ENCODE measurements around the gene RERE.
A peak's percentile ranks its signal among the peaks of the same experiment; 100 is the strongest.
"Not testable (repeated sequence)": the region's sequence is repeated elsewhere in the genome, so short reads cannot be mapped to it uniquely, and the experiment has no call there.

Gene RERE

DNA sequence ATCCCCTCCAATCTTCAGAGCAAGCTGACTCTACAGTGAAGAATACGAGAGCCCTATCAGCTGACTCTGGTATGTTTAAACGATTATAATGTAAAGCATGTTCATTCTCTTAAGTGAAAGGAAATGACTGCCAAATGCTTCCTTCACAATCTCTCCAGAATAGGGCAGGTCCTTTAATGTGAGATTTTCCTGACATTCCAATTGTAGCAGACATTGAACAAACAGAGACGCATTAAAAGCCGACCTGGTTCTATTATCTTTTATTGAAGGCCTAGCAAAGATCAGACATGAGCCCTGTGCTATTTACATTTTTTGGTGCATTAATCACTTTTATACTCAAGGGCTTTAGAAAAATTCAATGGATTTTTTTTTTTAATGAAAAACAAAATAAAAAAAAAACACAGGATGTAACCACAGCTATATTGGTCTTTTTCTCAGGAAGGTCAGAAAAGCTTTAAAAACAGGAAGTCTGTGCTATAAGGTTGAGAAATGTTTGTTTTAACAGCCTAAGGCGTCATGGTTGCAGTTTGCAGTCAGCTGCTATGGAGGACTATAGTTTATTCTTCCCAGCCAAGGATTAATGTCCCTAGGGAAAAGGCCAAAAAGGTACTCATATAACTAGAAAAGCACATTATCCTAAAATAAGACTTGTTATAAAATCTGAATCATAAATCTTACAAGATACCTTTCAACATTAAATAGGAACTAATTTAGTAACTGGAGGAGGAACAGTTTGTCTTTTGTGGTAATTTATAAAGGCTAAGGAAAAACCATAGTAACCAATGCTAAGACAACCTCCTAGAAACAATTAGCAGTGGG, 104.8 kb downstream of the RERE start:
- peak; percentile 30 for DNase-seq

DNA sequence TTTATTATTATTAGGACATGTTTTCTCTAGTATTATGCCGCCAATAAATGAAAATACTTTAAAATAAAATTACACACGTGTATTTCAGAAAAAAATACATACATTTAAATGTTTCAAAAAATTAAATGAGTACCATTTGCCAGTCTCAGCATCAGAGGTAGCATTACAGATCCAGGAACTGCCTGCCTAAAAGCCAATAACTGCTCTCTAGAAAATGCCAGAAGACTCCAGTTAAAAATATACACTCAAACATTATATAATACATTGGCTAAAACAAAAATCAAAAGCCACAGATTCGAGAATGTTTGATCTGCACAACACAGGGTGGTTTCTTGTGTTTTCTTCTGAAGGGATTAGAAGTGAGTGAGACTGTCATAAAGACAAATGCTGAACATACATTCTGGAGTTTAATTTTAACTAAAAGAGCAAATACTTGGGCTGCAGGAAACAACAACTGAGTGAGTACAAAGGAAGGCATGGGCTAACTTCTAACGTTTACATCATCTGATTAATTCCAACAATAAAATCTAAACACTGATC, 105.5 kb downstream of the RERE start:
- DNase-seq: no peak

DNA sequence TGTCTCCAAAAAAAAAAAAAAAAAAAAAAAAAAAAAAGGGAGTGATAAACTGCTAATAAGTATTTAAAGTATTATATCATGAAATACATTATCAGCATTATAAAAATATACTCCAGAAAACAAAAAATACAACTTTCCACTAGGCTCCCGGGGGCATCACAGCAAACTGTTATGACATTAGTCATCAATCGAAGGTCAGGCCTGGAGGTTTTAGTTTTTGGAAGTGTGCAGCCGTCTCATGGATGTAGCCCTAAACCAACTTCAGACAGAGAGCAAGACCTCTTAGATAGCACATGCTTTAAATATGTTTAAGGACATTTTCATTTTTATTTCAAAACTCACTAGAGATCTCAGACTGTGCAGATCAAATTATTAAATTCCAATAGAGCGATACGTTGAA, 106.3 kb downstream of the RERE start:
- no peak for DNase-seq

DNA sequence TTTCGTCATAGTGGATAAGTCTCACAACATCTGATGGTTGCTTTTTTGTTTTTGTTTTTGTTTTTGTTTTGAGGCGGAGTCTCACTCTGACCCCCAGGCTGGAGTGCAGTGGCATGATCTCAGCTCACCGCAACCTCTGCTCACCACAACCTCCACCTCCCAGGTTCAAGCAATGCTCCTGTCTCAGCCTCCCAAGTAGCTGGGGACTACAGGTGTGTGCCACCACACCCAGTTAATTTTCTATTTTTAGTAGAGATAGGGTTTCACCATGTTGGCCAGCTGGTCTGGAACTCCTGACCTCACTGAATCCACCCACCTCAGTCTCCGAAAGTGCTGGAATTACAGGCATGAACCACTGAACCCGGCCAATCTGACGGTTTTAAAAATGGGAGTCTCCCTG, 109.2 kb downstream of the RERE start:
- no peak for DNase-seq

DNA sequence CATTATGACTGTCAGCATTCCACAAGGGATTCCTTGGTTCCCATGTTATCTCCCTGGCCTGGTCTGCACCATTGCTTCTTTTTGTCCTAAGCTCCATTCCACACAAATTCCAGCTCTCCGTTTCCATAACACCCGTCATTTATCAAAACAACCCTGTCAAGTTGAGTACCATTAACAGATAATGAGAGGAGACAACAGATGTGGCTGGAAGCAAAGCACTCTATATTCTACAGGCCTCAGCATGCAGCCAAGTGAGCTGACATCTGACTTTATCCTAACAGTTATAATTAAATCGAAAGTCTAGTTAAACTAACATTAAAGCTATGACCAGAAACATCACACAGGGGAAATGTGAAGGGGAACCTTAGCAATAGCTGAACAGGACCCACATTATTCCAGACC, 110.4 kb downstream of the RERE start:
- DNase-seq: peak; percentile 96

DNA sequence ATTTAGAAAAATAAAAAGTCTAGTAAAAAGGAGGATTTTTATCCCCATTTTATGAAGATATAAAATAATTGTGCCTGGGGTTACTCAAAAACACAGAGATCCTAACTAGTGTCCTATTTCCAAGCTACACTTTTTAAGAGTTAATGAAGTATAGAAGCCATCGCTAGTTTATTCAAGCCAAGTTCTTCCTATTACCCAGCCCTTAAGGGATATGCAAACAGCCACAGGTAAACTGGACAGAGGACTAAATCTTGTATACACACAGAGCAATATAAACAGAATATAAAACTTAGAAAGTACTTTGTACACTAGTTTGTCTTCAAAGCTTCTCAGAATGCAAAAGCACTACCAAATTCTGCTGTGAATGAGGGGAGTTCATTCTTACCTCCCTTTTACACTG, 111.1 kb downstream of the RERE start:
- DNase-seq: no peak

DNA sequence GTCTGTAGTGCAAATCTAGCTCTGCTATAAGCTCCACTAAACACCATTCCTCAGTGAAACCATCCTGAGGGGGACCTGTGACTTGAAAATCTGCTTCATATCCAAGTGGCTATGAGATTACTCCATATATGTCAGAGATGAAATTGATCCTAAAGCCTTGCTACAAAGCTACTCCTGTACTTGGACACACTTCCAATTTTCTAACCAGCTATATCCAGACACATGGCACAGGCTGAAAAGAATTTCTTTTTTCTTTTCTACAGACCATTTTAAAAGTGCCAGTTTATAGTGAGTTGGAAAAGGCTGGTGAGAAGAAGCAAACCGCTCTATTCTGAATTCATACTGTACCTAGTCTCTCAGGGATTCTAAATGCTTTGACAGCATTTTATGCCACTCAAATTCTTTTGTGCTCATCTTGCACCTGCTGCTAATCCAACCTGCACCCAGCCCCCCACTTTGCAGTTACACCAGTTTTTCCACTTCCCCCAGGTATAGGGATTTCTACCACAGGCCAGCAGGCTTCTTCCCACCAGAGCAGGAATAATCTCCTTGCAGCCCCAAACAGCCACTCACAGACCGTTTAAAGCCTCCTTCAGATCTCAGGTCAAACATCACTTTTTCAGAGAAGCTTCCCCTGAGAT, 112.5 kb downstream of the RERE start:
- no peak for DNase-seq

DNA sequence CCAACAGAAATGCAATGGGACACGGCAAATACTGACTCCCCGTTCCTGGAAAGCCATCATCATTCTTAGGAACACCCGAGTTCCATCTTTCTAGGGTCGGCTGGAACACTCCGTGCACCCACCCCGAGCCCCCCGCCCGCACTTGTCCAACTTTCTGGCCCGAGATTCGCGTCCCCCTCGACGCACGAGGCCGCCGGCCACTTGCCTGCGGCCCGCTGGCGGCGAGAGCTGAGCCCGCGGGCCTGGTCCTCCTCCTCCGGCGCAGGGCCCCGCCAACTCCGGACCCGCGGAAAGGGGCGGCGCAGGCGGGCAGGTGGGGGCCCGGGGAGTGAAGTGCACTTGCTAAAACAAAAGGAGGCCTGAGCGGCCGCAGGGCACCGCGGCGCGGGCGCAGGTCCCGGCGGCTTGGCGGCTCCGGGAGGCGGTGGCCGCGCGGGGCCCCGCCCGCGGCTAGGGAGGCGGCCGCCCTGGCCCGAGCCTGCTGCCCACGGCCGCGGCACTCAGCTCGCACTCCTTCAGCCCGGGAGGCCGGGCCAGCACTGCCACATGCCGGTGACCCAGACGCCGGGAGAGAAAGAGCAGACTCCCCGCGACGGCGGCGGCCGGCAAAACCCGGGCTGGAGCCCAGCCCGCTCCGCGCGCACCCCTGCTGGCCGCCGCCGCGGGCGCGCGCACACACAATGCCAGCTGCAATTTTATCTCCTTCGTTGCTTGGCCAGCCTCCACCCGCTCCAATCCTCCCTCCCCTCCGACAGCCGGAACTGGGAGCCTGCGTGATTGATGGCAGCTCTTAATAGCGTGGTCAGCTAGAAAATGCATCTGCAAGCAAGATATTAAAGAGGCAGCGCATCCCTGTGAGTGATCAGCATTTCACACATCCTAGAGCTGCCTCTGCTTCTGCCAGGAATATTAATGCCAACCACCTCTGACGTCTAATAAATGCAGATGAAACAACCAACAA, 114.3 kb downstream of the RERE start:
- peak; percentile 80 for DNase-seq

DNA sequence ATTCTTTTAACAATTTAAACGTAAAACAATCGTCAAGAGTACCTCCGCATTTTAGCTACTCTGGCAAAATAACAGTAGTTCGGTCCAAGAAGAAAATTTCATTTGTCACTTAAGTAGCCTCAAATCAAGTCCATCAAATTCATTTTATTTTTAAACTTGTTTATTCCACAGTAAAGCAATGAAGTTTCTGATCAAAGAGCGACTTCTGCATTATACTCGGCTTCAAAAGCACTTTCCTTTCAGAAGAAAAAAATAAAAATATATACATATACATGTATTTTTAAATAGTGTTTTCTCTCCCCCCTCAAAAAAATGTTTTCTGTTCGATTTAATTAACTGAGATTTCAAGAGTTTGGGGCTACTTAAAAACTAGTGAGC, 115.0 kb downstream of the RERE start:
- DNase-seq: no peak

DNA sequence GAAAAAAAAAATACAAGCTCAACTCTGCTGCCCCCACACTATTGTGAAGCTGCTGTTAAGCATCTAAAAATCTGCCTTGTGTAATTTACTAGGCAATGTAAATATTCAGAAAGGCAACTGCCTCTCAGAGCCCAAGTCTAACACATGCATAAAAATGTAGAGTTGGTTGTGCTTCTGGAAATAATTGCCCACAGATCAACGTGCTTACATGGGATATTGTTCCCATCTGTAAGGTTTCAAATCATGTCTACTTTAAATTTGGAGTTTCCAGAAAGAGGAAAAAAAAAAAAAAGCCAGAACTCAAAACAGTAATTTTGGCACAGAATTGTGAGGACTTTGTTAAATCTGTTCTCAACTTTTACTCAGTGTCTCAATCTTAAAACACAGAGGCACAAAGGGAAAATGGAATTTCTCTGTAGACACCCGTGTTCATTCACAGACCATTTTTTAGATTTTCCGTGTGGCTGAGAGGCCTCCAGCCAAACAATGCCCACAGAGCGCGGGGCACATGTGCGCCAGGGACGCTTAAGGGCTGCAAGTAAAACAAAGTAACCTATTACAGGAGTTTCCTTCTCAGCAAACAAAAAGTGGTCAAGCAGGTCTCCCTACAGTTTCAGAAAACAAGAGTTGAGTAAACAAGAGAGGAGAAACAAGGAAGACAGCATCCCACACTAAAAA, 115.5 kb downstream of the RERE start:
- no peak for DNase-seq

DNA sequence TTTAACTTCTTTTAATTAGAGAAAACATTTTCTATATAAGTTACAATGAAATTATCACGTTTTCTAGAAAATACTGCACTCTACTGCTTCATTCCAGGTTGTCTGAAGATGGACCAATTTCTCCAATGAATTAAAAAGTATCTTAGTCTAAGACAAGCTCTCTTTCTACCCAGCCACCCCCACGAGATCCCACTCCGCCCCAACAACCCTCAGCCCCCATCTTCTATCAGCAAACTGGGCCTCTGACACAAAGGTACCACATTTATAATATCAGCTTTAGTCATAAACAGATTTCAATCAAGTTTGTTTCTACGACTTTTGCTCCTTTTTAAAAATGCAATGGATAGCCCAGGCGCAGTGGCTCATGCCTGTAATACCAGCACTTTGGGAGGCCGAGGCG, 117.8 kb downstream of the RERE start:
- no peak for DNase-seq

DNA sequence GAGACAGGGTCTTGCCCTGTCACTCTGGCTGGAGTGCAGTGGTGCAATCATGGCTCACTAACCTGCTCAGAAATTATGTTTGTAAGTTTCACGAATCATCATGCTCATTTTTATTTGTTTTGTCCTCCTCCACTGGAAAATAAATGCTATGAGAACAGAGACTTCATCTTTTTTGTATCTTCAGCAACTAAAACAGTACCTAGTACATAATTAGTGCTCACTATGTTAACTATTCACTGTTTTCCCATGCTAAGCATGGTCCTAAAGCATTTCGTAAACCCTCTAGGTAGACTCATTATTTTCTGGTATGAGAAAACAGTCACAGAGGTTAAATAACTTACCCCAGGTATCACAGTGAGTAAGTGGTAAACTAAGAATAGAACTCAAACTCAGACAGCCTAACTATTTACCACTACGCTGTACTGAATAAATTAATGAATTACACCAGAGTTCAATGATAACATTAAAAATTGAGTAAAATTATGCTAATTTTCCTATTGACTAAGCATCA, 118.4 kb downstream of the RERE start:
- no peak for DNase-seq

DNA sequence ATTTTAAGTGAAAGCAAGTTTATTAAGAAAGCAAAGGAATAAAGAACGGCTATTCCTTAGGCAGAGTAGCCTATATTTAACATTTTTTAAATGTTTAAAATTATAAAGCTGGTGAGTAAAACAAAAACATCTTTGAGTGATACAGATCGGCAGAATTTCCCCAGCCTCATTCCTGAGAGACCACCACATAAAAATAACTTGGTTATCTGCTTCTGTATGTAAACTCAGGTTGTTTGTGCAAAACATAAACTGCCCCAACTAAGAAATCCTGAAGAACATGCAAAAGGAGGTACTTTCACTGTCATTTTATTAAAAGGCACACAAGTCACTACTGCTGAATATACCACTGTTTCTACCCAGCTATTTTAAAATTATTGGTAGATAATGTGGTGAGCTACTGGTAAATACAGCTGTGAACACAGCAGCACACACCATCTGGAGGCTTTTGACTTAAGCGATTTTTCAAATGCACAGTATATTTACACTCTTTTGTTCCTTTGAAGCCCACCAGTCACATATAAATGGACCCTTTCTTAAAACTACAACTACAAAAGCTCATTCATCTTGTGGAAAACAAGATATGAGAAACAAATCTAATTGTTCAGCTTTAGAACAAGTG, 119.3 kb downstream of the RERE start:
- no peak for DNase-seq

DNA sequence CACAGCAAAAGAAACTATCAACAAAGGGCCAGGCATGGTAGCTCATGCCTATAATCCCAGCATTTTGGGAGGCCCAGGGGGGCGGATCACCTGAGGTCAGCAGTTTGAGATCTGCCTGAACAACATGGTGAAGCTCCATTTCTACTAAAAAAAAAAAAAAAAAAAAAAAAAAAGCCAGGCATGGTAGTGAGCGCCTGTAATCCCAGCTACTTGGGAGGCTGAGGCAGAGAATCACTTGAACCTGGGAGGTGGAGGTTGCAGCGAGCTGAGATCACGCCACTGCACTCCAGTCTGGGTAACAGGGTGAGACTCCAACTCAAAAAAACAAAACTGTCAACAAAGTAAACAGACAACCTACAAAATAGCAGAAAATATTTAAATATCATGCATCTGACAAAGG, 122.0 kb downstream of the RERE start:
- not testable (repeated sequence) for DNase-seq

DNA sequence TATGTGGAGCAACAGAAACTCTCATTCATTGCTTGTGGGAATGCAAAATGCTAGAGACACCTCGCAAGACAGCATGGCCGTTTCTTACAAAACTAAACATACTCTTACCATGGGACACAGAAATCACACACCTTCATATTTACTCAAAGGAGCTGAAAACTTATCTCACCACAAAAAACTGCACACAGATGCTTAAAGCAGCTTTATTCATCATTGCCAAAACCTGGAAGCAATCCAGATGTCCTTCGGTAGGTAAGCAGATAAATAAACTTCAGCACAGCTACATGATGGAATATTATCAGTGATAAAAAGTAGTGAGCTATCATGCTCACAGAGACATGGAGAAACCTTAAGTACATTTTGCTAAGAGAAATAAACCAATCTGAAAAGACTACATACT, 124.3 kb downstream of the RERE start:
- DNase-seq: no peak

DNA sequence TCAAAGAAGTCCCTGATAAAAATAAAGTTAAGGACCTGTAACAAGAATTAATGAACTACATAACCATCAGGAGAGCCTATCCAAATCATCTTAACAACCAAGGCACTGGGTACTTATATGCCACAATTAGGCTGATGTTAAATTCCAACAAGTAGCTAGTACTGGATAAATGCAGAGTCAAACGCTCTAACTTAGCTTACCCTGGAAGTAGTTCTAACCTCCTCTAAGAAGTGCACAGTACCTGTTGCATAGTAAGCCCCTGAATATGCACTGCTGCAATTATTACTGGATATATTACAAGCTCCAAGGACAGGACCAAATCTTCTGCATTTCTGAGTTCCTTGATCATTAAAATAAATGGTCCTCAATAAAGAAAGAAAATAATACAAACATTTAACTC, 125.8 kb downstream of the RERE start:
- no peak for DNase-seq

DNA sequence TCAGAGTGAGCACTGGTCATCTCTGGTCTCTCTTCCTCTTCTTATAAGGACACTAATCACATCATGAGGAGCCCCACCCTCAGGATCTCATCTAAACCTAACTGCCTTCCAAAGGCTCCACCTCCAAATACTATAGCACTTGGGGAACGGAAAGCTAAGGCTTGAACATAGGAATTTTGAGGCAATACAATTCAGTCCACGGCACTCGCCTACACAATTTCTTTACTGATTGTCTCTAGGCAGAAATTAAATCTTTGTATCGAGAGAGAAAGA, 127.3 kb downstream of the RERE start:
- no peak for DNase-seq

DNA sequence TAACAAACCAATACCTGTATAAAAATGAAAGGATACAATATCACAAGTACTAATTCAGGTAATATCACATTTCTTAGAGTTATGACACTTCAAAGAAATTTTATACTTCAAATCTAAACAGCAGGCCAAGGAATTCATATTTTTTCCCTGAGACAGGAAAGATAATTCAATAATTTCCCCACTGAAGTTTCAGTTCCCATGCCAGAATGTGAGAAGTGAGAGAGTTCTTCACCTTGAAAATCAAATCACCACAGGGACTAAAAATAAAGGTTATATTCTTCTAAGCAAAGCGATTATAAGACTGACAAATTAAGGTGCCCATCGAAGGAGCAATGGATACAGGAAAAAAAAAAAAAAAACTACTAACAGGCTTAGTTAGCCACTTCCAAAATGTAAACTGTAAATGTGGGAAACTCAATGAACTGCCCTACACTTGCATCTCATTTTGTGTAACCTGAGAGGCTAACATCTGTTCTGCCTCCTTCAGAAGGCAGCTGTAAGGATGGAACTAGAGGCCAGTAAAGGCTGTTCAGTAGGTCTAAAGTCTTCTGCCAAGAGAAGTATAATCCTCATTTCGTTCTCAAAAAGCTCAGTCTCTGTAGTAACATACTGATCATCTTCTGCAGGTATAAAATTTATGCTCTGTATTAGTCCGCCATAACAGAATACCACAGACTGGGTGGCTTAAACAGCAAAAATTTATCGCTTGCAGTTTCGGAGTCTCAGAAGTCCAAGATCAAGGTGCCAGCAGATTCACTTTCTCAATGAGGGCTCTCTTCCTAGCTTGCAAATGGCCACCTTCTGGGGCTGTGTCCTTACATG, 127.8 kb downstream of the RERE start:
- no peak for DNase-seq

DNA sequence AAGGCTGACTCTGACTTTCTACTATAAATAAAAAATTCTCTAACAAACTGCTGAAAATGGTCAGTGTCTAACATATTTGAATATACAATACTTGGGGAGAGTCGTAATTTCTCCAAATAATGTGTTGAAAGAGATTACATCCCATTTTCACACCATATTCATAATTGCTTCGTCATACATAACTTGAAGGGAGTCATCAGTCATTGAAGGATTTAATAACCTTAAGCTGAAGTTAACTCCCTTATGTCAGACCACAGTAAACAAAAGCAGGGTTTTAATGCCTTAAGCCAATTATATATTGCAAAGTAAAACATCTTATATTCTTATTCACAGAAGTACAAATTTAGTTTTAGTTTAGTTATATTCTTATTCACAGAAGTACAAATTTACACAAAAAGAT, 129.9 kb downstream of the RERE start:
- no peak for DNase-seq

DNA sequence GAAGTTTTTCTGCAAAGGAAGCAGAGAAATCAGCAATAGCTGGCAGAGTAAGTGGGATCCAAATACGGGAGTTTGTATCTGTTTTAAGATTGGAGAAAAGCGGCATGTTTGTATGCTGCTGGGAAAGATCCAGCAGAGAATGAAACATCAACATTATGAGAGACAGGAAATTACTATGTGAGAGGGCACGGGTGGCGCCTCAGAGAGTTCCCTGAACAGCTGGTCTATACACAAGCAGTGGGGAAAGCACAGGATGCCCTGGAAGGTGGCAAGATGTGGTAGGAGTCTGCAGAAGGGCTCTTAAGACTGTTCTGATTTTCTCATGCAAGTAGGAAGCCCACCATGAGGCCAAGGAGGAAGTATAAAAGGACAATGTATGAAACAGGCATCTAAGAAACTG, 130.4 kb downstream of the RERE start:
- peak; percentile 30 for DNase-seq

DNA sequence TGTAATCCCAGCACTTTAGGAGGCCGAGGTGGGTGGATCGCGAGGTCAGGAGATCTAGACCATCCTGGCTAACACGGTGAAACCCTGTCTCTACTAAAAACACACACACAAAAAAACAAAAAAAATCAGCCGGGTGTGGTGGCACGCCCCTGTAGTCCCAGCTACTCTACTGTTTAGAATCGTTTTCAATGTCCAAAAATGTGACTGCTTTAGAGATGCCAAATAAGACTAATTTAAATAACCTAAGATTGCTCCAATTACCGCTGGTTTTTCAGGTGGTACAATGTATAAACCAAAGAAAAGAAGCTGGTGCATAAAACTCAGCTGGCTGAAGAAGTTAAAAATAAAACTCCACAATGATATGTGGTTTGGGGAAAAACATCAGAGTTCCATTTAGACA, 132.0 kb downstream of the RERE start:
- no peak for DNase-seq

All from NCI-H1694 treated with DMSO at 0.1 percent for 48 hours (cell line).